Left lobe of liver (tissue), 2 donors: Measurements from ENCODE around the gene PTPN13. TPM values are rescaled to one million over a fixed set of nuclear protein-coding genes. Genes with fewer than 3 reads are reported as not detected.
"Not testable (repeated sequence)": the region's sequence is repeated elsewhere in the genome, so short reads cannot be mapped to it uniquely, and the experiment has no call there.

Source experiments
- ATAC-seq: fragments of 200-7000 bp; cut with Tn5 transposase; one replicate; pipeline ENCODE4 v1.9.1; 2020; ENCODE audit warnings: mild to moderate bottlenecking, moderate library complexity
- DNase-seq: peaks from one replicate; pipeline ENCODE4 v3.0.0-alpha.2; 2020; ENCODE audit warnings: low spot score
- total RNA-seq: library from RNA; stranded (reverse); gene quantifications from one replicate; pipeline ENCODE4 v1.2.1, GENCODE V29; 2021
- donor health status: DM: no; HTN: no; CAD: no; lungs with moderate emphysema.
- donor health status: DM: no; HTN: yes; CAD: no.

The PTPN13 gene
- total RNA-seq, 1 donor from 2014 or later, result 1.4 TPM

DNA sequence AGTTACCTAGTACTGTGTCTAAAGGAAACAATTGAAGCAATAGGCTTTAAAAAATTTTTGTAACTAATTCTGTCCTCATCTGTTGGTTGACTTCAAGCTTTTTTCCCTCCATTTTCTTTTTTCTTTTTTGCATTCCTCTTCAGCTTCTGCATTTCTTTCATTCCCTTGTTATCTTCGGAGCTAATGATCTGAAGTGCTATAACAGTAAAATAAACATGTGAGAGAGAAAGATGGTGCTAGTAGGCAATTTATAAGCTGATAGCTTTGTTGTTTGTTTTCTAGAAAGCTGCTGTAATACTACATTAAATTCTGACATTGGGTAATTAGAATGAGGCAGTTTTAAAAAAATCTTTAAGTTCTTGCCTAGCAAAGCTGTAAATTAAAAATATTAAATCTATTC is 37.1 kb downstream of the PTPN13 start:
- DNase-seq, result no peak
- ATAC-seq, result no peak

- DNase-seq (no peak), ATAC-seq (no peak)
Measured at GRCh38 chr4:86633854-86634253, 39.7 kb downstream of the PTPN13 start.

DNA sequence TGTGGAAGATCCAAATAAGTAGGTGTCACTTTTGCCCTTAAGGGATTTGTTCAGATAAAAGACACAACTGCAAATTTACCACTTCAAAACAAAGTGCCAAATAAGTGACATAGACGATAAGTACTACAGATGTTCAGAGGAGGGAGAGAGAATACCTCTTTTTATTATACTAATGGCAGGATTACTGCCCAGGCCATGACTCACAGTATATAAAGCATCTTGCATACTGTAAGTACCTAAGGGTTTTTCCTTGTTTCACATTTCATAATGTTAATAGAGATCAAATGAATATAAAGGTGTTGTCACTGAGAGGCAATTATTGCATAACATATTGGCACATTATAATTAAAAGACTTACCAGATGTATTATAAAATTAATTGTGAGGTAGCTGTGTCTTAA is 46.4 kb downstream of the PTPN13 start:
- DNase-seq (no peak), ATAC-seq (no peak)

GRCh38 chr4:86641516-86642090 is 47.5 kb downstream of the PTPN13 start:
- ATAC-seq, result no peak

GRCh38 chr4:86644892-86645291 is 50.8 kb downstream of the PTPN13 start:
- ATAC-seq (no peak), DNase-seq (no peak)

More at GRCh38 chr4:86641516-86642090, 47.5 kb downstream of the PTPN13 start:
- DNase-seq, result no peak

GRCh38 chr4:86652332-86652932 is 58.3 kb downstream of the PTPN13 start:
- ATAC-seq (no peak), DNase-seq (no peak)

DNA sequence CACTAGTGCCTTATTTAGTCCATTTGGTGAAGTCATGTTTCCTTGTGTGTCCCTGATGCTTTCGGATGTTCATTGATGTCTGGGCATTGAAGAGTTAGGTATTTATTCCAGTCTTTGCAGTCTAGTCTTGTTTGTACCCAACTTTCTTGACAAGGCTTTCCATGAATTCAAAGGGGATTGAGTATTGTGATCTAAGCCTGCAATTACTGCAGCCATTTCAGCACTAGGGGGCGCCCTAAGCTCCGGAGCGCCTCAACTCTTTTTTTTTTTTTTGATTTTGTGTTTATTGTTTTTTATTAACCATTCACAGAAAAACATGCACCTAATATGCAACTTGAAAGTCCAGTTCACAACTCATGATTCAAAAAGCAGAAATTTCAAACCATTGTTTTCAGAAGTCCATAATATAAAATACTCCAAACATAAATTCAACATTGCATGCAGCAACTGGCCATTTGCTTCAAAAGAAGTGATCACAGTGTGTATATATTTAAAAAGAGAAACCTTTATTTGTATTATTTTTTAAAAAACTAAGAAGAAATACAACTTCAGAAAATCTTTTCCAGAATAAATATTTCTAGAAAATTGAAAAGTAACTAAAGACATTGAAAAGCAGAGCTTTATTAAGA is 59.2 kb downstream of the PTPN13 start:
- no peak for DNase-seq

GRCh38 chr4:86656781-86657180 is 62.7 kb downstream of the PTPN13 start:
- ATAC-seq, DNase-seq: not testable (repeated sequence)

More for the DNA sequence above, 59.2 kb downstream of the PTPN13 start:
- ATAC-seq, result no peak

DNA sequence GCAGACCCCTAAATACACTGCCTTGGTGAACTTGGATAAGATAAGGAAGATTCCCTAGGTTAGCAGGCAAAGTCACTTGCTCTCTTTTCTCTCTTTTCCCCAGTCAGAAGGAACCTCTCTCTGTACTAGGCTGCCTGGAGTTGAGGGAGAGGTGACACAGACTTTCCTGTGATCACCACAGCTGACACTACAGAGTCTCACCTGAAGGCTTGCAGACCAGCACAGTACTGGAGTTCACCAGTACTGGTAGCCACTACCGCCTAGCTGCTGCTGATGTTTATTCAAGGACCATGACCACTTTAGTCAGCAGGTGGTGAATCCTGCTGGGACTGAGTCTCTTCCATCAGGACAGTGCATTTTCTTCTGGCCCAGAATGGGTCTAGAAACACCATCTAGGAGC is 63.3 kb downstream of the PTPN13 start:
- ATAC-seq, result no peak
- DNase-seq, result no peak

DNA sequence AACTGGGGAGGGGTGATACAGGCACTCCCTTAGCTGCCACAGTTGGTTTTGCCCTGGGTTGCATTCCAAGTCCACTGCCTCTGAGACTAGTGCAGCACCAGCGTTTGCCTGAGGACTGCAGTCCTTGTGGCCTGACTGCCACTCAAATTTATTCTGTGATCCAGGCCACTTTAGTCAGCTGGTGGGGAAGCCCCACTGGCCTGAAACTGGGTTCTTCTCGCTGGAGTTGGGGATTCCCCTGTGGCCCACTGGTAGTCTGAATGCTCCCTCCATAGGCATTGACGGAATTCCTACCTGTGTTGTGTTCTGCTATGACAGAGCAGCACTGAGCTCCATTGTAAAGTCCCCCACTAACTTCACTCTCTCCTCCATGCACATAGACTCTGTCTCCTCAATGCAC is 63.8 kb downstream of the PTPN13 start:
- ATAC-seq, result no peak
- DNase-seq, result no peak

GRCh38 chr4:86660401-86660800 is 66.3 kb downstream of the PTPN13 start:
- no peak for ATAC-seq
- DNase-seq, result no peak

DNA sequence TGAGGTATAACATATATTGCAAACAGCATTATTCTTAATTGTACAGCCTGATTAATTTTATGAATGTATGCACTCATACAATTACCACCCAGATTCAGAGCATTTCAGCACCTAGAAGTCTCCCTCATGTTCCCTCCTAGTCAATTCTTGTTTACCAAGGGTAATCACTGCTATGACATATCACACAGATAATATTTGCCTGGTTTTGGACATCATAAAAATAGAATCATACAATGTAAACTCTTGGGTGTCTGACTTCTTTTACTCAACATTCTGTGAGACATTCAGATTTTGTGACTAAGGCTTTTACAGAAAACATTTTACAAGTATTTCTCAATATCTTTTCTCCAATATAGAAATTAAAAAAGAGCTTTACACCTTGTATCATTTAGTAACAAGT is 66.9 kb downstream of the PTPN13 start:
- ATAC-seq (no peak), DNase-seq (no peak)

- no peak for DNase-seq
Measured at GRCh38 chr4:86661418-86661817, 67.3 kb downstream of the PTPN13 start.

DNA sequence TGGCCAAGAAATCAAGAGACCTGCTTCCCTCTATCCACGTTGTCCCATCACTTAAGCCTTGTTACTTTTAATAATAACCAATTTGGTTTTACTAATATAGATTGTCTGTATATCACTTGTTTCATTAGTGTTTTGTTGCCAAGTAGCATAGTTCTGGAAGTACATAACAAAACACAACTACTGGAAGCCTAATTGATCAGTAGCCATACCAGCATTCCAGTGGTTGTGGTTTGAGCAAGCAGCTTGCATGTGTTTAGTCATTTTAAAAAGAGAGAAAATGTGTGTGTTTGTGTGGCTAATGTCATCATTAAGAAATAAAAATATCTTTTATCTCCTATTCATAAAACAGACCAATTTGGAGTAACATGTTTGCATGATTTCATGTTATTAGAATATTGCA is 70.8 kb downstream of the PTPN13 start:
- ATAC-seq (no peak), DNase-seq (no peak)

More at GRCh38 chr4:86661418-86661817, 67.3 kb downstream of the PTPN13 start:
- ATAC-seq, result no peak

DNA sequence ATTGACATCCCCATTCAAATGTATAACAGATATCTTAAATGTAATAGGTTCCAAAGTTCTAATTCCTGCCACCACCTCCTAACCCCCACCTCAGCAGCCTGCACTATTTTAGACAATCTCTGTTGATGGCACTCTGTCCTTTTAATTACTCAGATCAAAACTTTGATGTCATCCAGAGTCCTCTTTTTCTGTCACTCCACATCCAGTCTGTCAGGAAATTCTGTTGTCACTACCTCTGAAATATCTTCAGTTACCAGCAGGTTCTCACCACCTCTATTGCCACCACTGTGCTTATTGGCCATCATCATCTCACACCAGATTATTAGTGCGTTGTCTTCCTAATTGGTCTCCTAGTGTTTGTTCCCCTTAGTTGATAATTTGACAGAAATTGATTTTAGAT is 76.2 kb downstream of the PTPN13 start:
- ATAC-seq (no peak), DNase-seq (no peak)

DNA sequence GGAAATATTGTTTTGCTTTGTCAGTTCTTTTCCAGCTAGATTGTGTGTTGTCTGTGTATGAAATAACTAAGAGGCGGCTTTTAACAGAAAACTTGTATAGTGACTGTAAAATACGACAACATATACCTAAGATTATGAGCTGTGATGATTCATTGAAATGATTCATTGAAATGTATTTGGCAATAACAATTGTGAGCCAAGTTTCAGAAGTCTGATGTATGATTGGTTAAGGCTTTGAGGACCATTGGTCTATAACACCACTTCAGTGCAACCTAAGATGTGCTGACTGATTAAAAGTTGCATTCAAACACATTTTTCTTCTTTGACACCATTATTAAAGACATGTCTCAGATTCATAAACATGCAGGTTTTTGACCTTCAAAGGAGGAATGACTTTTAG is 76.6 kb downstream of the PTPN13 start:
- DNase-seq (no peak), ATAC-seq (no peak)

DNA sequence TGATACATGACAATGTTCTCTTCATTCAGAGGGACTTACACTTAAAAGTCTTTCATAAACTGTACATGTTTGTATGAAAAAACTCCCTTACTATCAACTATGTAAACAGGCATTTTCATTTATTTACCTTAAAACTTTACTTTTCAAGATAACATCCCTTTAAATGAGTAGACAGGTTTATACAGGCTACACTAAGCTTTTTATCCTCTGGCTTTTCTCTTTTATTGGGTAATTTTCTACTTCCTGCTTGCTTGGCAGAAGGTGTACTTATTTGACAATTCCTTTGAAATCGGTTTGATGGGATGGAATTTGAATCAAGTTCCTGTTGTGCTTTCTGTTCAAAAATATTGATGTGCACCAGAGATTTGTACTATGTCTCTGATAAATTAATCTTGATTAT is 81.4 kb downstream of the PTPN13 start:
- ATAC-seq, result no peak

DNA sequence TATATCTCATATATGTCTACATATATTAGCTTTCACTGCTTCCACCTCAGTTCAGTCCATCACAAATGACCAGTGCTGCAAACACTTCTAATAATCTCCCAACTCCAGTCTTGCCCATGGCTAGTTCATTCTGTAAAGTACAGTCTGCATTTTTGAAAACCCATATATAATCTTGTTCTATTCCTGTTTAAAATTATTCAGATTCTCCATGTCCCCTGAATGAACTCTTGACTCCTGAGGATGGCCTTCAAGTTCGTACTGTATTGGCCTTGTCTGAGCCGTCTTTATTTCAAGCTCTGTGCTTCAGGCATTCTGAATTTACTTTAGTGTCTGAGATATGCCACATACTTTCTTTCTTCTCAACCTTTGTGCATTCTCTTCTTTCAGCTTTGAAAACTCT is 84.7 kb downstream of the PTPN13 start:
- ATAC-seq, result no peak
- no peak for DNase-seq

More for the DNA sequence above, 81.4 kb downstream of the PTPN13 start:
- no peak for DNase-seq

DNA sequence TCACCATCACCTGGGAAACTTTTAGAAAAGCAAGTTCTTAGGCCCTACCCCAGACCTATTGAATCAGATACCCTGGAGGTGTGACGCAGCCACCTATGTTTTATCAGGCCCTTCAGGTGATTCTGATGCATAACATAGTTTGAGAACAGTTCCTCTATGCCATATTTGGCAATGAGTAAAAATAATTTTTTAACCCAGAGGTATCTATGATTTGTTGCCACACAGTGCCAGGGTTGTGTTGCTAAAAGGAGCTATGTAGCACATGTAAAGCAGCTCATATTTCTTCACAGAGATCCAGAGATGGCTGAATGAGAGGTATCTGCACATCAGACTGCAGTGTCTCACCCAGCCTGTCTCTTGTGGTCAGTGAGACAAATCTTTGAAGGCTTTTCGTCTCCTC is 85.3 kb downstream of the PTPN13 start:
- no peak for ATAC-seq
- no peak for DNase-seq

DNA sequence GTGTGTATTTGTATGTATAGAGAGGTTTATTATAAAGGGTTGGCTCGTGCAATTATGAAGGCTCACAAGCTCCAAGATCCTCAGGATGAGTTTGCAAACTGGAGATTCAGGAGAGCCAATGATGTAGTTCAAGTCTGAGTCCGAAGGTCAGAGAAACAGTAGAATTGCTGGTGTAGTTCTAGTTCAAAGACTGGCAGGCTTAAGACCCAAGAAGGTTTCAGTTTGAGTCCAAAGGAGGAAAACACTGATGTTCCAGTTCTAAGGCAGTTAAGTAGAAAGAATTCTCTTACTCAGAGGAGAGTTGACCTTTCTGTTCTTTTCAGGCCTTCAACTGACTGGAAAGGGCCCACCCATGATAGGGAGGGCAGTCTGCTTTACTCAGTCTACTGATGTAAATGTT is 89.1 kb downstream of the PTPN13 start:
- DNase-seq, result no peak
- ATAC-seq, result no peak

DNA sequence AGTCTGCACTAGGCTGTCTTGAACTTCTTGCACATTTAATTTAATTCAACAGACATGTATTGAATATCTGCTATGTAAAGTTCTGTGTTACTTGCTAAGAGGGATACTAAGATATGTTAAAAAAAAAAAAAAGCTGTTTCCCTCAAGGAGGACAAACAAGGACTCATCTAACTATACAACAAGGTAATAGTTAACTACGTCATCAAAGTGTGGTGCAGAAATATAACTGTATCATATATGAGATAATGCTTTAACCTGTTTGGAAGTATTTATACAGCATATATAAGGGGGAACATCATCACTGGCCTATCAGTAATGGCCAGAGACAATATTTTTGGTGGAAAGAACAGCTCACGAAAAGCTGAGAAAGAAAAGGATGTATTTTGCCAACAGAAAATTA is 89.9 kb downstream of the PTPN13 start:
- DNase-seq (no peak), ATAC-seq (no peak)

GRCh38 chr4:86685401-86685800 is 91.3 kb downstream of the PTPN13 start:
- DNase-seq (no peak), ATAC-seq (no peak)

- ATAC-seq (no peak), DNase-seq (no peak)
Measured at GRCh38 chr4:86686741-86687140, 92.6 kb downstream of the PTPN13 start.
